H9 (cell line): ENCODE results near the gene CTU2. TPM values are rescaled to one million over a fixed set of nuclear protein-coding genes. Genes with fewer than 3 reads are reported as not detected.

Source experiments
- DNase-seq: peaks from one replicate; pipeline ENCODE4 v3.0.0-alpha.2; 2017
- H2AFZ ChIP-seq: one replicate; pipeline ENCODE4 v1.6.1; 2013; ENCODE audit warnings: mild to moderate bottlenecking, low read length, control low read depth, moderate library complexity
- H2AK5ac ChIP-seq: 2 replicates; pipeline ENCODE4 v1.6.1; 2013; ENCODE audit warnings: low read length, control low read depth, mixed read lengths; ENCODE audit not compliant: insufficient read length
- H2BK120ac ChIP-seq: one replicate; pipeline ENCODE4 v1.6.1; 2013; ENCODE audit warnings: low read depth, mild to moderate bottlenecking, low read length, control low read depth, inconsistent platforms; ENCODE audit not compliant: poor library complexity, severe bottlenecking
- H2BK12ac ChIP-seq: 2 replicates; pipeline ENCODE4 v1.6.1; 2013; ENCODE audit warnings: low read length, control low read depth, mixed read lengths, low read depth; ENCODE audit not compliant: insufficient read length
- H2BK15ac ChIP-seq: 2 replicates; pipeline ENCODE4 v1.6.1; 2013; ENCODE audit warnings: low read depth, low read length, control low read depth
- H2BK20ac ChIP-seq: one replicate; pipeline ENCODE4 v1.6.1; 2013; ENCODE audit warnings: low read depth, mild to moderate bottlenecking, low read length, control low read depth, inconsistent platforms; ENCODE audit not compliant: poor library complexity, severe bottlenecking
- H2BK5ac ChIP-seq: 2 replicates; pipeline ENCODE4 v1.6.1; 2013; ENCODE audit warnings: low read length, control low read depth, mixed read lengths; ENCODE audit not compliant: insufficient read length
- H3K14ac ChIP-seq: 2 replicates; pipeline ENCODE4 v1.6.1; 2013; ENCODE audit warnings: low read length, control low read depth; ENCODE audit not compliant: insufficient read depth
- H3K18ac ChIP-seq: 2 replicates; pipeline ENCODE4 v1.6.1; 2013; ENCODE audit warnings: low read depth, mild to moderate bottlenecking, mixed read lengths, low read length, control low read depth; ENCODE audit not compliant: insufficient read length
- H3K23ac ChIP-seq: 2 replicates; pipeline ENCODE4 v1.6.1; 2013; ENCODE audit warnings: low read length, control low read depth, mixed read lengths, low read depth; ENCODE audit not compliant: insufficient read length
- H3K23me2 ChIP-seq: 2 replicates; pipeline ENCODE4 v1.6.1; 2013; ENCODE audit warnings: low read depth, mild to moderate bottlenecking, mixed read lengths, low read length, control low read depth; ENCODE audit not compliant: insufficient read length, poor library complexity, severe bottlenecking
- H3K27ac ChIP-seq: 2 replicates; pipeline ENCODE4 v1.5.1; 2013; ENCODE audit warnings: low read length, control low read depth, mixed read lengths, low read depth; ENCODE audit not compliant: insufficient read length
- H3K27me3 ChIP-seq: 2 replicates; pipeline ENCODE4 v1.6.1; 2013; ENCODE audit warnings: low read length, control low read depth, inconsistent platforms; ENCODE audit not compliant: insufficient read depth
- H3K4ac ChIP-seq: 2 replicates; pipeline ENCODE4 v1.6.1; 2013; ENCODE audit warnings: low read depth, mild to moderate bottlenecking, control low read depth, inconsistent platforms, low read length, moderate library complexity
- H3K4me1 ChIP-seq: 2 replicates; pipeline ENCODE4 v1.6.1; 2013; ENCODE audit warnings: low read length, control low read depth, inconsistent platforms; ENCODE audit not compliant: insufficient read depth
- H3K4me2 ChIP-seq: 2 replicates; pipeline ENCODE4 v1.6.1; 2013; ENCODE audit warnings: low read length, control low read depth, mixed read lengths; ENCODE audit not compliant: insufficient read length, insufficient read depth
- H3K56ac ChIP-seq: 2 replicates; pipeline ENCODE4 v1.6.1; 2013; ENCODE audit warnings: low read depth, mild to moderate bottlenecking, mixed read lengths, low read length, control low read depth; ENCODE audit not compliant: insufficient read length
- H3K79me1 ChIP-seq: 2 replicates; pipeline ENCODE4 v1.6.1; 2013; ENCODE audit warnings: low read depth, mild to moderate bottlenecking, moderate library complexity, low read length, control low read depth, inconsistent platforms; ENCODE audit not compliant: insufficient read depth, poor library complexity, severe bottlenecking
- H3K79me2 ChIP-seq: 2 replicates; pipeline ENCODE4 v1.6.1; 2013; ENCODE audit warnings: low read length, control low read depth, inconsistent platforms; ENCODE audit not compliant: insufficient read depth
- H3K9ac ChIP-seq: 2 replicates; pipeline ENCODE4 v1.6.1; 2013; ENCODE audit warnings: low read length, control low read depth, mixed read lengths; ENCODE audit not compliant: insufficient read length; ENCODE audit errors: extremely low read depth
- H3K9me3 ChIP-seq: one replicate; pipeline ENCODE4 v1.6.1; 2013; ENCODE audit warnings: low read depth, low read length, inconsistent platforms; ENCODE audit not compliant: control insufficient read depth
- H3T11ph ChIP-seq: one replicate; pipeline ENCODE4 v1.6.1; 2013; ENCODE audit warnings: mild to moderate bottlenecking, low read length, control low read depth, inconsistent platforms
- H4K20me1 ChIP-seq: one replicate; pipeline ENCODE4 v1.6.1; 2013; ENCODE audit not compliant: control insufficient read depth, insufficient read length, insufficient read depth
- H4K5ac ChIP-seq: 2 replicates; pipeline ENCODE4 v1.6.1; 2013; ENCODE audit warnings: low read depth, mild to moderate bottlenecking, mixed read lengths, low read length, control low read depth; ENCODE audit not compliant: insufficient read length
- H4K8ac ChIP-seq: replicated peaks from 2 replicates; pipeline ENCODE4 v1.6.1; 2013; ENCODE audit warnings: low read length, control low read depth, mixed read lengths, low read depth; ENCODE audit not compliant: insufficient read length
- H4K91ac ChIP-seq: 2 replicates; pipeline ENCODE4 v1.6.1; 2013; ENCODE audit warnings: low read depth, mild to moderate bottlenecking, moderate library complexity, mixed read lengths, low read length, control low read depth; ENCODE audit not compliant: insufficient read length
- H3K27ac Mint-ChIP-seq, 3 experiments: 2 replicates in 2 of 3; 3 replicates in 1 of 3; pipeline ENCODE4 v1.8.0; 2020 to 2021; ENCODE audit warnings: mixed read lengths in 3 of 3, mild to moderate bottlenecking in 1 of 3, moderate library complexity in 1 of 3
- H3K27me3 Mint-ChIP-seq: 2 replicates; pipeline ENCODE4 v1.8.0; 2021; ENCODE audit warnings: low read depth, mild to moderate bottlenecking, moderate library complexity, mixed read lengths
- H3K36me3 Mint-ChIP-seq, 3 experiments: 2 replicates in 2 of 3; 3 replicates in 1 of 3; pipeline ENCODE4 v1.8.0; 2020 to 2021; ENCODE audit warnings: low read depth in 3 of 3, mixed read lengths in 3 of 3; ENCODE audit not compliant: insufficient read depth in 1 of 3
- H3K4me1 Mint-ChIP-seq, 2 experiments: 2 replicates each; pipeline ENCODE4 v1.8.0; 2020; ENCODE audit warnings: mixed read lengths in 2 of 2
- H3K4me3 Mint-ChIP-seq, 2 experiments: 2 replicates in 1 of 2; 3 replicates in 1 of 2; pipeline ENCODE4 v1.8.0; 2020 to 2021; ENCODE audit warnings: mild to moderate bottlenecking in 2 of 2, mixed read lengths in 2 of 2, moderate library complexity in 1 of 2
- H3K9me3 Mint-ChIP-seq, 2 experiments: 2 replicates in 1 of 2; 3 replicates in 1 of 2; pipeline ENCODE4 v1.8.0; 2020; ENCODE audit warnings: mild to moderate bottlenecking in 2 of 2, mixed read lengths in 2 of 2, moderate library complexity in 1 of 2
- CTCF ChIP-seq: fragments of 200-600 bp; sonication (generic); conservative IDR thresholded peaks from 3 replicates; pipeline ENCODE4 v1.8.0; 2021; ENCODE audit warnings: antibody characterized with exemption, mild to moderate bottlenecking
- WGBS: extraction: QIAGEN DNeasy Blood & Tissue Kit; methylation state at CpG from one replicate; pipeline ENCODE4 v1.1.7; 2013; ENCODE audit warnings: missing lambda C conversion rate, low lambda C conversion rate, mixed read lengths; ENCODE audit not compliant: insufficient read length; ENCODE audit errors: extremely low coverage; 5-methylcytosine and 5-hydroxymethylcytosine counted together
- total RNA-seq: library from RNA; stranded (reverse); gene quantifications from 2 replicates; pipeline ENCODE4 v1.2.1, GENCODE V29; 2021

Gene CTU2
- total RNA-seq, 1 experiment from 2014 or later = 32.8 TPM

DNA sequence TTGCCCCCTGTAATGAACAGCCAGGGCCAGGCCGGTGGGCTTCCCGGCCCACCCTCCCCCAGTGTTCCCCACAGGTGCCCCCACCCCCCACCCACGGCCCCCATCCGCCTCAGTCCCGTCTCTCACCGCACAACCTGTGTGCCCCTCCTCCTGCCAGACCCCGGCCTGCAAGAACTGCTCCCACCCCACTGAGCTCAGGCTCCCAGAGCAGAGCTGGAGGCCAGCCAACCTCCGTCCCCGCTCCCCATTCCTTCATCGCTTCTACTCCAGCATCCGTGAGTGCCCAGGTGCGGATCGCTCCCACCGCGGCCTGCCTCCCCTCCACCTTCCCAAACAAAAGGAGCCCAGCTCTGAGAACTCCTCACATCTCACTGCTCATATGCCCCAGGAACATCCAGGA is 47.6 kb upstream of the CTU2 start:
- no peak overlapping the region for H4K8ac ChIP-seq
- H3K4ac ChIP-seq = no peak overlapping the region
- no peak overlapping the region for H2BK20ac ChIP-seq
- no peak overlapping the region for H2BK15ac ChIP-seq
- no peaks in the 10 kb centered on the region for H3K9me3 ChIP-seq
- H3K18ac ChIP-seq = no peak overlapping the region
- H4K5ac ChIP-seq = no peak overlapping the region
- no peak overlapping the region for H2BK5ac ChIP-seq
- no peaks in the 10 kb centered on the region for H4K20me1 ChIP-seq
- H2AFZ ChIP-seq = no peak overlapping the region
- no peak overlapping the region for H3K14ac ChIP-seq
- H3K27me3 Mint-ChIP-seq = no peaks in the 10 kb centered on the region; the same call in 1 of the 2 replicates
- TF ChIP-seq CTCF = no peak
- H2AK5ac ChIP-seq = no peak overlapping the region
- peak overlapping the region in 2 of 3 experiments; percentile 21 to 79; a peak in 4 of 7 replicates for H3K27ac Mint-ChIP-seq
- no peak overlapping the region for H3K27ac ChIP-seq
- no peaks in the 10 kb centered on the region for H3K27me3 ChIP-seq
- peaks cover 22% of the 10 kb centered on the region; the same call in 1 of the 2 replicates for H3K79me2 ChIP-seq
- H3K36me3 Mint-ChIP-seq = peaks cover 9 to 28% (median 24%) of the 10 kb centered on the region in 3 experiments
- peaks cover 9 to 15% of the 10 kb centered on the region in 2 experiments for H3K4me1 Mint-ChIP-seq
- no peak overlapping the region for H3K23ac ChIP-seq
- no peak for DNase-seq
- H2BK12ac ChIP-seq = no peak overlapping the region
- no peak overlapping the region for H3K4me2 ChIP-seq
- H4K91ac ChIP-seq = no peak overlapping the region
- no peak overlapping the region for H3K4me3 Mint-ChIP-seq
- peaks cover 3% of the 10 kb centered on the region for H3K79me1 ChIP-seq
- no peak overlapping the region for H3T11ph ChIP-seq
- peaks cover 3% of the 10 kb centered on the region; the same call in 1 of the 2 replicates for H3K4me1 ChIP-seq
- no CpG with 5 or more reads among the region's 15 CpGs for WGBS
- H2BK120ac ChIP-seq = no peak overlapping the region
- H3K9ac ChIP-seq = no peak overlapping the region
- peaks cover 7% of the 10 kb centered on the region for H3K23me2 ChIP-seq
- H3K56ac ChIP-seq = no peak overlapping the region
- no peaks in the 10 kb centered on the region for H3K9me3 Mint-ChIP-seq
